Activated effector memory CD4-positive, alpha-beta T cell treated with Interleukin-2 at 50 U/mL for 16 hours (primary cell): ENCODE results near the gene SUSD1.
"Not testable (repeated sequence)": the region's sequence is repeated elsewhere in the genome, so short reads cannot be mapped to it uniquely, and the experiment has no call there.

Source experiments
- DNase-seq: peaks from one replicate; pipeline ENCODE4 v3.0.0-alpha.2; 2020

Gene SUSD1

DNA sequence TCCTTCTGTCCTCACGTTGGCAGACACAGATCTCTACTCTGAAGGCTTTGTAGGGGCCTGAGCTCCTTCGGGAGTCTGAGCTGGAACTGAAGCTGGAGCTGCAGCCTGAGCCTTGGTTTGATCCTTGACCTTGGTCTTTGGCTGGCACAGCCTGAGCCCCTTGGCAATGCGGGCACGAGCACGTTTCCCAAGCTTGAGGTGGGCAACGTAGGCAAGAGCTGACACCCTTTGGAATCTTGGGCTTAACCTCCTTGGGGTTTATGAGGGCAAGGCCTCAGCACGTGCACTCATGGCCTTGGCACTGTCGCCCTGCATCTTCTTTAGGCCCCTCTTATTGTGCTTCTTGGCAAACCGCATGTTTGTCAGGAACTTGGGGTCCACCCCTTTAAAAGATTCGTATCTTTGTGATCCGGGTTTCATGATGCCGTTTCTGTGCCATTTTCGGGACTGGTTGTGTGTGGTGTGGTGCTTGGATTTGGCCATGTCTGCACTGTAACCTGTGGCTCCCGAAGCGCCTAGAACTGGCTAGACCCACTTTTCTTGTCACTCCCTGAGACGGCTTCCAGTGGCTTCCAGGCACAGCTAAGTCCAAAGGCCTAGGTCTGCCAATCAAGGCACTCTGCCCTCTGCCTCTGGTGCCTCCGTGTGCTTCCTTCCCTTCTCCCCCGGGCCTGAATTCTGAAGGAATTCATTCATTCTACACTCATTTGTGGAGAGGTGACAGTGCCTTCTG, 1.4 kb downstream of the SUSD1 start:
- DNase-seq, result no peak

DNA sequence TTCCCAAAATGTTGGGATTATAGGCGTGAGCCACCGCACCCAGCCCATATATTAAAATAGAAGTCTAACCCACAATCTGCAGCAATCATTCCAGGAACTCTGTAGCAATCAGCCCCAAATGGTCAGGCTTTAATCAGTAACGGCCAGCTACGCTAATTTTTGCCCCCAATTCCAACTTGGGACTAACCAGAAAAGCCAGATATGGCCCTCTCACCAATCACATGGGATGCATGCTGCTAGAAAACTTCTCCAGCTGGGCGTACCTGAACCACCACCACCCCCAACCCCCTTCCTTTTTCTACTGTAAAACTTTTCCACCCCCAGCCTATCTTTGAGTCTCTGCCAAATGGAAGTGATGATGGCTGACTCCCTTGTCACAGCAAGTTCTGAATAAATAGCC, 4.1 kb downstream of the SUSD1 start:
- DNase-seq, result no peak

DNA sequence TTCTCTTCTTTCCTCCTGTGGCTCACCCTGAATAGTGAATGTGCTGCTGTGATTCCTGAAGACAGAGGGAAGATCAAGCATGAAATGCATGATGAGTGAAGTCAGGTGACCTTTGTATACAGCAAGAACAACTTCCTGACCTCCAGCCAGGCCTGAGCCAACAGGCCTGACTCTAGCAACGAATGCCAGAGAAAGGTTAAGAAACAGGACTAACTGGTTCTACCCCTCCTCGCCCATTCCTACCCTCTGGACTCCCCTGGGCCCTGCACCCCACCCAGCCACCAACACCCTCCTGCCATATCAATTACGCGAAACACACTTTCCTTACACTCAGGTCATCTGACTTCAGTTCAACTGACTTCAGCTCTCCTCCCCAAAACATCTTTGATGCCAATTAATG, 4.9 kb downstream of the SUSD1 start:
- no peak for DNase-seq

DNA sequence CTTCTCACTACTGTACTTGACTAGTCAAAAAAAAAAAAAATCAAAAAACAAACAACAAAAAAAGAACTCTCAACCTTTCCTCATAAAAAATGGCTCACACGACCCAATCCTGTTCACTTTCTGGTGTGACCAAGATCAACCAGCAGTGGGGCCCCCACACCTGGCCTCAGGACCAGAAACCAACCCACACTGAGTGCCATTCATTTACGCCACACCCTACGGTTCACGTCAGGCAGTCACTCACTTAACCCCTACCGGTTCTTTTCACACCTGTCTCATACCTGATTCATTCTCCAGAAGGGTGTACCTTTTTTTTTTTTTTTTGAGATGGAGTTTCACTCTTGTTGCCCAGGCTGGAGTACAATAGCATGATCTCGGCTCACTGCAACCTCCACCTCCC, 5.7 kb downstream of the SUSD1 start:
- no peak for DNase-seq

DNA sequence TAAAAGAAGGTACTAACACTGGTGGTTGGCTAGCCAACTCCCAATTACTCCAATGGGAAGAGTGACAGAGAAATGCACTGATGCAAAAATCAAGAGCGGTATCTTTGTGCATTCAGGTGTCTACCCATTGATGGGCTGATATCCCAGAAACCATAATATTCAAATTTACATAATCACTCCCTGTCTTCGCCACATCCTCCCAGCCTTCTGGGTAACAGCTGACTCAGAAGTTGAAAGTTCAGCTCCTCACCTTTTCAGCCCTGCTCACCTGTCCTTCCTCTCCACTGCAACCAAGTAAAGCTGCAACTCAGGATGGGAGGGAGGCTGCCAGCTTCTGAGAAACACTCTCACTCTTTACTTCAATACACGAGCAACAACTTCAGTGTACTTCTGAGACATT, 6.9 kb downstream of the SUSD1 start:
- DNase-seq, result no peak

DNA sequence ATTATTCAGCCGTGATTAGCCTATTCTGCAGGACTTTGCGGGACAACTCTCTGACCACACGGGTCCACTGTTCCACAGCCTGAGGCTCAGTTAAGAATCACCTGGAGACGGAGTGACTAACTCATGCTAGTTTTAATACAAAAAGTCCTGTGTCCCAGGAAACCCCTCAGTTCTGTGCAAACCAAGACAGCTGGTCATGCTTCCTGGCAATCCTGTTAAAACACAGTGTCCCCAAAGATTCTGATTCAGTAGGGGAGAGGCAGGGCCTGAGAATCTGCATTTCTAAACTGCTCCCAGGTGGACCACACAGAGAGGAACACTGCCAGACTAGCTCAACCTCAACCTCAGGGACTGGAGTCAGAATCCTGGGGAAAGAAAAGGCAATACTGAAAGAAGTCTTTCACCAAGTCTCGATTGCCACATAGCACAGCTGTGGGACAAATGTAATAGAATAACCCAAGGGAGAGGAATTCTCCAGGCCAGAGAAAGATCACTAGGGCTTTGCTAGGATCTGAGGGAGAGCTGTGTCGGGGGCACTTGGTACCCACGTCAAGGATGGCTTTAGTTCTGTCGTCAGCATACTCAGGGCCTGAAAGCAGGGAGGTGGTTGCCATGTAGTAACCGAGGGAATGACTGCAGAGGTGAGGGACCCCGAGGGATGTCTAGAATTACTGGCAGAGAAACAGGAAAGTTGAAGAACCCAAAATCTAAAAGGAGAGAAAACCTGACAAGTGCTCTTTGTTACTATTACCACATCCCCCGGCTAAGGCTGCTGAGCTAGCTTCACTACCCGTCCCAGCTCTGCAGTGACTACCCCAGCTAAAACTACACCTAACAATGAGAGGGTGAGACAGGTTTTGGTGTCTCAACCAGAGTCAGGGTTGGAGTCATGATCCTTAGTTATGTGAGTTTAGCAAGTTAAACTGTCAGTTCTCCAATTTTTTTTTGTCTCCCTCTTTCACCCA, 8.6 kb downstream of the SUSD1 start:
- DNase-seq, result no peak

DNA sequence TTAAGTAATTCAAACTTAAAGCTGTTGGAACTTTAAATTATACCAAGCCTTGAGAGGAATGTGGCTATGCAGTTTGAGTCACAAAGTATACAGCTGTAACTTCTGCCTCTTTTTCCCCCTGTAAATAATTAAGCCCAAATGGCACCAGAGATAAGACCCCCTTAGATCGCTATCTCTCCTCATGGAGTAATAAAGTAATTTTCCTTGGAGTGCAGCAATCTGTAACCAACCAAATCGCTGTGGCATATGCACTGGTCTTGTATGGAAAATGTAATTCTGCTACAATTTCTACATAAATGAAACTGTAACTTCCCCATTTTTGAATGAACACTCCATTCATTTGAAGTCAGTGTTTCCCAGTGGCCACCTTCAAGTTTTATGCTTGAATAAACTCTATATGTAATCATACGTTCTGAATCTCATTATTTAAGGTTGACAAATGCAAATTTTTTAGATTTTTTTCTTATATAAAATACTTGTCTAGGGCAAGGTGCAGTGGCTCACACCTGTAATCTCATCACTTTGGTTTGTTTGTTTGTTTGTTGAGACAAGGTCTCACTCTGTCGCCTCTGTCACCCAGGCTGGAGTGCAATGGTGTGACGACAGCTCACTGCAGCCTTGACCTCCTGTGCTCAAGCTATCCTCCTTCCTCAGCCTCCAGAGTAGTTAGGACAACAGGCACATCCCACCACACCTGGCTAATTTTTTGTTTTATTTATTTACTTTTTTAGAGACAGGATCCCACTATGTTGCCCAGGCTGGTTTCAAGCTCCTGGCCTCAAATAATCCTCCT, 12.3 kb downstream of the SUSD1 start:
- no peak for DNase-seq

DNA sequence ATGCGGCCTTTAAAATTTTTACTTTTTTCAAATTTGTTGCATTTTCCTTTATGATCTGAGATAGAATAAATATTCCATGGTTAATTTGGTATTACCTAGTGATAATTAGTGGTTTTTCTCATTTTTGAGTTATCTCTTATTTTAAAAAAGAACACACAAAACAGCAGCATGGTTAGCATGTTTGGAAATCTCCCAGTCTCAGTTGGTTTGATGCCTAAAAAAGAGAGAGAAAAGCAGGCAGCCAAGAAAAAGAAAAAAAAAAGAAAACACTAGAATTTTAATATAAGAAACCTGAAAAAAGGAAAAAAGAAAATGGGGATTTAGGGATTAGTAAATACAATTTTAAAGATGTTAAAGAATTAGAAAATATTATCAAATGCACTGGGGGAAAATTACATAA, 15.3 kb downstream of the SUSD1 start:
- no peak for DNase-seq

DNA sequence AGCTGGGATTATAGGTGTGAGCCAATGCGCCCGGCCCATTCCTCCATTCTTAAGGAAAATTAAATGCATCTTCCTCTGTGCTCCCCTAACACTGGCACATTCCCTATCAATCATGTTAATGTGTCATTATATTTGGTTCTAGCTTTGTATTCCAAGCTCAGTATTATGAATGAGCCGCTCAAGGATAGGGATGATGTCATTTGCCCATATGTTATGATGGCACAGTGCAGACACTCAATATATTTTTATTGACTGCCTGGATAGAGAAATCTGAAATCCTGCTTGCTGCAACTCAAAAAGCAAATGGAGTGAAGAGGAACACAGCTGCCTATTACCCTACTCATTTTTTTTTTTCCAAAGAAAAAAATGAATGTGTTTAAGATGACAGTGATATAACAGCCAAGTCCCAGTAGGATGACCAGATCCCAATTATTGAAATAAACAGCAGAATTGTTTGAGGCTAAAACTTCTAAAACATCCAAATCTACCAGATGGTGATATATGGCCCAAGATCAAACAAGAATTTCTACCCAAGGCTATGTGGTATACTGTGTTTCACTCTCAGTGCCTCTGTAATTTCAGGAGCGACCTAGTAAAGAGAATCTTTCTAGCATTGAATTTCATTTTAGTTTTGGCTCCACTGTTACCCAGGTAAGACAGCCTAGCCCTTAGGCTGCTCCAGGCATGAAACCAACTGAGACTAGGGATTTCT, 16.3 kb downstream of the SUSD1 start:
- DNase-seq, result no peak

DNA sequence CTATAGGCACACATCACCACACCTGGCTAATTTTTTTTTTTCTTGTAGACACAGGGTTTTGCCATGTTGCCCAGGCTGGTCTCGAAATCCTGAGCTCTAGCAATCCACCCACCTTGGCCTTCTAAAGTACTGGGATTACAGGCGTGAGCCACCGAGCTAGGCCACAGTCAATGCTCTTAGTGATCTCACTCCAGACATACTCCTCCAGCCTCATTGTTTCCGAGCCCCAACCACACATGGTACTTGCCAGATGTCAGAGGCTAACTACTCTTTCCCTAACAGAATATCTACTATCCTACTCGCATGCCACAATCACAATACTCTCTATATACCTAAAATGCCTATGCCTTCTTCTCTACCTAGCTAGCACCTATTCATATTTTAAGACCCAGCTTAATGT, 17.1 kb downstream of the SUSD1 start:
- no peak for DNase-seq

DNA sequence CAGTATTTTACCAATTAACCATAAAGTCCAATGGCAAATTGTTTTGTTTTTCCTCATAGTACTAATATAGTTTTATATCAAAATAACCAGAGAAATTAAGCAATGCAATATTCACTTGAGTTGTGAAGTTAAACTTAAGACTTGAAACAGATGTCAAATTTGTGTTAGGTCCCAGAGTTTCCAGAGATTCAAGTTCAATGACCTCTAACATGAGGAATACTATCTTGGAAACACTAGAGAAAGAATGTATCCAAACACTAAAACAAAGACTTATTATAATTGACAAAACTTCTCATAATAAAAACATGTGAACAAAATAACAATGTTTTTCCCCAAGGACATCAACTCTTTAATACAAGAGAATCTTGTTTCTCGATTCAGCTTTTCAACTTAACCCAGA, 18.0 kb downstream of the SUSD1 start:
- no peak for DNase-seq

DNA sequence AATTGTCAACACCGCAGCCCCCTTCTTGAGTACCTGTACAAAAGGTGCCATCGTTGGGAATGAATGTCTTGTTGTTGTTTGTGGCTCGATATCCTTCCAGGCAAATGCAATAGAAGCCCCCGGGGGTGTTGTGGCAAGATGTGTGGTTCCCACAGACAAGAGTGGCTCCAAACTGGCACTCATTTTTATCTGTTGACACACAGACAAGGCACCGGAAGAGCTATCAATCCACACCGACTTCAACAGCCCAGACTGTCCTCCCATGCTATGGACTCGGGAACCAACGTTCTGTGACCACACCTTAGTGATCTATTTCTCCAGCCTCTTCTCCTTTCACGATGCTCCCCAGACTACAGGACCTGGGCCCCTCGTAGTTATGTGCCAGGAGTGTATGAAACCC, 25.9 kb downstream of the SUSD1 start:
- no peak for DNase-seq

DNA sequence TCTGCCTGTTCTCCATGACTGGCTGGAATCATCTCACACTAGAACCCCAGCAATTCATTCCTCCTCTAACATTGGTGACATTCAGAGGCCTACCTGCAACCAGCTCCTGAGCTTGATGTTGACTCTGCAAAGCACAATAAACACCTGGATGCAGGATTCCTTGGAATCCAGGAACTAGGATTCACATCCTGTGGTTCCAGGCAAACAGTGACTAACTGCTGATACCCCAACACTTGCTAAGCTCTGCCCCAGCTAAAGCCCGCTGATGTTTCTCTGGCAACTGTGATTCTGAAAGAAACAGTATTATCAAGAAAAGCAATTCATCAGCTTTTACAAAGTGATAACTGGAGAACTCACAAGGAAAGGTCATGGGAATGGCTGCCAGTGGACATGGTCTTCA, 29.2 kb downstream of the SUSD1 start:
- DNase-seq, result no peak

DNA sequence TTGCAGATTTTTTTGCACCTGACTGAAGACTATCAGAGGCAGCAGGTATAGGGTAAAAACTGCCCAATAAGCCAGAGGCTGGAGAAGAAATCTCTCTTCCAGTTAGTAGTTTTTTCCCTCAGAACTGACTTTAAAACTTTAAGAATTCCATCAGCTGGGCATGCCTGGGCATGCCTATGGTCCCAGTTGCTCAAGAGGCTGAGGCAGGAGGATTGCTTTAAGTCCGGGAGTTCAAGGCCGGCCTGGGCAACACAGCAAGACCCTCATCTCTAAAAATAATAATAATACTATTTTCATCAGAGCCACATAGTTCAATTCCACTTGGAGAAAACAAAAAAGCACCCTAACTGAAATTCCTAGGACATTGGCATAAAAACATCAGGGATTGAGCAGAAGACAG, 30.3 kb downstream of the SUSD1 start:
- DNase-seq, result no peak

DNA sequence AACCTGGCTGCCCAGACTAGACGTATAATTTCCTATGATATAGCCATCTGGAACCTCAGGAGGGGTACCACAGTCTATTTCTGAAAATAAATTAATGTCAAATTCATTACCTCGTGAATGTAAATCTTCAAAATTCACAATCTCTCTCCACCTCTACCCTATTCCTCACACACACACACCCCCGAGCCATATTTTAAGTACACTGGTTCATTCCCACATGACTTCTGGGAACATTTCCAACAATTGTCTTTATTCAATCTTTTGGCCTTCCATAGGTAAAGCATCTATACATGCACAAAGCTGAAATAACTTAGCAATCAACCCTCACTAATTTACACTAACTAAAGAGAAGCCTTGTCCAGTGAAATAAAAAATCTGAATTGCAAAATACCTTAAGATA, 32.7 kb downstream of the SUSD1 start:
- DNase-seq, result no peak

DNA sequence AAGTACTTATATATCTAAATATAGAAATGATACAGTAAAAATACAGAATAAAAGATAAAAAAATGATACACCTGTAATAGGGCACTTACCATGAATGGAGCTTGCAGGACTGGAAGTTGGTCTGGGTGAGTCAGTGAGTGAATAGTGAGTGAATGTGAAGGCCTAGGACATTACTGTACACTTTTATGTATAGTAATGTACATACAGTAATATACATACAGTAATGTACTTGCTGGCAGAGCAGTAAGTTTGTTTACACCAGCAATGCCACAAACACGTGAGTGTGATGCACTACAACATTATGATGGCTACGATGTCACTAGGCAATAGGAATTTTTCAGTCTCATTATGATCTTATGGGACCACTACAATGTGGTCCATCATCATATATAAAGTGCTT, 34.2 kb downstream of the SUSD1 start:
- no peak for DNase-seq

DNA sequence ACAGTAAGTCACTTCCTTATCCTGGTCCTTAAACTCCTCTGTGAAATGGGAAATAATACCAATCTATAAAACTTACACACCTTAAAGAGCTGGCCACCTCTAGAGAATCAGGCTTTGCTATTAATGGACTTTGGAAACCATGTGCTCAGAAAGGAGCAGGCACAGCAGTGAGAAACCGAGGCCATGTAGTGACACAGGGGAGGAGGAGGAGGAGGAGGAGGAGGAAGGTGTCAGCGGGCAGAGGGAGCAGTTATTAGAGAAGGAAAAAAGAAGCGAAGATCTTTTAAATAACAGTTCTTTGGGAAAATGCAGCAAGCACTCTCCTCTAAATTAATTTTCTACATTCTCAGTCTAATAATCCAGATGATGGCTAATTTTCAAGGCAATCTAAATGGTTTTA, 38.0 kb downstream of the SUSD1 start:
- no peak for DNase-seq

DNA sequence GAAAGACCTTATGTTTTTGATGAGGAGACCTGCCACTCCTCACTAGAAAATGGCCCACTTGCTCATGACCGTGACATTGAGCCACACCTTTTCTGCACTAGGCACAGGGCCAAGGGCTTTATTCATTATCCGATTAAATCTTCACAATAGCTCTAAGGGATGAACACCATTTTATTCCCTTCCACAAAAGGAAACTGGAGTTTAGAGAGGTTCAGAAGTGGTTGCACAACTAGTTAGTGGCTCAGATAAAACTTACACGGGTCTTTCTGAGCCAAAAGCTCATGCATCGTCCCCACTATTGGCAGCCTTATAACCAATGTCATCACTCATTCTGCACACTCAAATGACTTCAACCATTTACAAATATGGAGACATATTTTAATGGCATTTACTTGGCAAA, 39.4 kb downstream of the SUSD1 start:
- no peak for DNase-seq

DNA sequence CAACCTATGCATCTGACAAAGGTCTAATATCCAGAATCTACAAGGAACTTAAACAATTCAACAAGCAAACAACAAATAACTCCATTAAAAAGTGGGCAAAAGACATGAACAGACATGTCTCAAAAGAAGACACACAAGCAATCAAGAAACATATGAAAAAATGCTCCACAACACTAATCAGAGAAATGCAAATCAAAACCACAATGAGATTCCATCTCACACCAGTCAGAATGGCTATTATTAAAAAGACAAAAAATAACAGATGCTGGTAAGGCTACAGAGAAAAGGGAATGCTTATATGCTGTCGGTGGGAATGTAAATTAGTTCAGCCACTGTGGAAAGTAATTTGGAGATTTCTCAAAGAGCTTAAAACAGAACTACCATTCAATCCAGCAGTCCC, 41.3 kb downstream of the SUSD1 start:
- not testable (repeated sequence) for DNase-seq

DNA sequence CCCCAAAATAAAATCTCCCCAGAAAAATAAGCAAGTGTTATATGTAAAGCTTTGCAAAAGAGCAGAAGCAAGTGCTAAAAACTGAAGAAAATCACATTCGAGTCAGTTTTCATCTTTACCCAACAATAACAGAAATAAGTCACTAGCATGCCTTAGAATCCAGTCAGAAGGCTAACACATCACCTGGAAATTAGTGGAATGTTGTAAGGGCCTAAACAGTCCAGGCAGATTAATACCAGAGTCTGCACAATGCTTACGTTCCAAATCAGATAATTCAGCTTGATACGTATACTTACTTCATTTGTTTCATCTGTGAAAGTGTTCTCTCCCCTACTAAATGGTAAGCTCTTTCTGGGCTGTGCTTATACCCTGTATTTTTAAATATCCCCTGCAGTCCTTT, 42.7 kb downstream of the SUSD1 start:
- DNase-seq, result no peak

DNA sequence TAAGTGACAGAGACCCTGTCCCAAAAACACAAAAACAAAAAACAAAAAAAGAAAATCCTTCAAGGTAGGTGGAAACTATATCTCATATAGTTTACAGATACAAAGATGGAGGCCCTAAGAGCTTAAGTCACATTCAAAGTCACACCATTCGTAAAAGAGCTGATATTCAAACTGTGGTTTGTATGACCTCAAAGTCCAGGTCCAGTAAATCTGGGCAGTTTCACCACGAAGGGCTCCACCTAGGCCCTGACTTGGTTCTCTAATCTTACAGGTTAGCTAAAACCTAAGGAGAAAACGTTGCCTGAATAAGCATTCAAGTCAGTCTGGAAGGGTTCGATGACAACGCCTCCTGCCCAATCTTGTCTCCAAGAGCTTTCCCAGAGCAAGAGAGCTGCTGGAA, 44.1 kb downstream of the SUSD1 start:
- DNase-seq, result no peak

DNA sequence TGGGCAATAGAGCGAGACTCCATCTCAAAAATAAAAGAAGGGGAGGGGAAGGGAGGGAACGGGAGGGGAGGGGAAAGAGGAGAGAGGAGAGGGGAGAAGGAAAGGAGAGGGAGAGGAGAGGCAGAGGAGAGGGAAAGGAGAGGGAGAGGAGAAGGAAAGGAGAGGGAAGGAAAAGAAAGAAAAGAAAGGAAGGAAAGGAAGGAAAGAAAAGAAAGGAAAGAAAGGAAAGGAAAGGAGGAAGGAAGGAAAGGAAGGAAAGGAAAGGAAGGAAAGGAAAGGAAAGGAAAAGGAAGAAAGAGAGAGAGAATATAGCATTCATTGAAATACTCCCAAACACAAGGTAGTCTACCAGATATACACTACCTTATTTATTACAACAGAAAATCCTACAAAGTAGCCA, 44.8 kb downstream of the SUSD1 start:
- DNase-seq, result no peak

DNA sequence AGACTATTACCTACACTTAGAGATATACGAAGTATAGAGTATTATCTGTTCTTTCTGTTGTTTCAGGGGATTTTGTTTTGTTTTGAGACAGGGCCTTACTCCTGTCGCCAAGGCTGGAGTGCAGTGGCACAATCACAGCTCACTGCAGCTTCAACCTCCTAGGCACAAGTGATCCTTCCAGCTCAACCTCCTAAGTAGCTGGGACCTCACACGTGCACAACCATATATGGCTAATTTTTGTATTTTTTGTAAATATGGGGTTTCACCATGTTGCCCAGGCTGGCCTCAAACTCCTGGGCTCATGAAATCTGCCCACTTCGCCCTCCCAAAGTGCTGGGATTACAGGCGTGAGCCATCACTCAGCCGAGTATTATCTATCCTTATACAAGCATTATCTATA, 45.9 kb downstream of the SUSD1 start:
- DNase-seq, result no peak
